Astrocyte (in vitro differentiated cells and primary cell): ENCODE results near the gene FOXA2. TPM values are rescaled to one million over a fixed set of nuclear protein-coding genes. Genes with fewer than 3 reads are reported as not detected.

ENCODE experiments used
- DNase-seq: peaks from one replicate; pipeline ENCODE4 v3.0.0-alpha.2; 2010; ENCODE audit warnings: low read depth
- FAIRE-seq: peaks from 2 replicates; lab custom pipeline; 2011; peaks lifted over from hg19 to GRCh38; lab: Jason Lieb, UNC
- H2AFZ ChIP-seq: 2 replicates; pipeline ENCODE4 v1.6.0; 2012; ENCODE audit warnings: low read depth, low read length, inconsistent platforms
- H3K27ac ChIP-seq: 2 replicates; pipeline ENCODE4 v1.5.1; 2011; ENCODE audit warnings: low read depth, low read length, inconsistent platforms
- H3K27me3 ChIP-seq: 2 replicates; pipeline ENCODE4 v1.6.0; 2011; ENCODE audit warnings: low read length, inconsistent platforms; ENCODE audit not compliant: insufficient read depth
- H3K36me3 ChIP-seq: 2 replicates; pipeline ENCODE4 v1.5.1; 2011; ENCODE audit warnings: low read length, inconsistent platforms; ENCODE audit not compliant: insufficient read depth
- H3K4me1 ChIP-seq: 2 replicates; pipeline ENCODE4 v1.5.1; 2011; ENCODE audit warnings: low read length, inconsistent platforms; ENCODE audit not compliant: insufficient read depth
- H3K4me2 ChIP-seq: 2 replicates; pipeline ENCODE4 v1.6.0; 2012; ENCODE audit warnings: low read length, inconsistent platforms
- H3K4me3 ChIP-seq: 2 replicates; pipeline ENCODE4 v1.5.1; 2011; ENCODE audit warnings: low read depth, mild to moderate bottlenecking, low read length, inconsistent platforms; ENCODE audit not compliant: insufficient read depth
- H3K79me2 ChIP-seq: 2 replicates; pipeline ENCODE4 v1.6.0; 2012; ENCODE audit warnings: mild to moderate bottlenecking, low read length, inconsistent platforms; ENCODE audit not compliant: insufficient read depth
- H3K9ac ChIP-seq: 2 replicates; pipeline ENCODE4 v1.6.0; 2012; ENCODE audit warnings: mild to moderate bottlenecking, low read length, inconsistent platforms
- H3K9me3 ChIP-seq: 2 replicates; pipeline ENCODE4 v1.5.1; 2012; ENCODE audit warnings: low read depth, mild to moderate bottlenecking, low read length, inconsistent platforms; ENCODE audit not compliant: insufficient read depth
- H4K20me1 ChIP-seq: 2 replicates; pipeline ENCODE4 v1.6.0; 2012; ENCODE audit warnings: low read length, inconsistent platforms; ENCODE audit not compliant: insufficient read depth
- H3K27ac Mint-ChIP-seq: one replicate; pipeline ENCODE4 v1.8.0; 2021; ENCODE audit warnings: mild to moderate bottlenecking, mixed read lengths; ENCODE audit not compliant: unreplicated experiment
- H3K27me3 Mint-ChIP-seq: one replicate; pipeline ENCODE4 v1.8.0; 2021; ENCODE audit warnings: low read depth, mixed read lengths; ENCODE audit not compliant: unreplicated experiment
- H3K36me3 Mint-ChIP-seq: one replicate; pipeline ENCODE4 v1.8.0; 2021; ENCODE audit warnings: low read depth, mixed read lengths; ENCODE audit not compliant: unreplicated experiment
- H3K4me1 Mint-ChIP-seq: one replicate; pipeline ENCODE4 v1.8.0; 2021; ENCODE audit warnings: low read depth, mixed read lengths; ENCODE audit not compliant: unreplicated experiment
- H3K4me3 Mint-ChIP-seq: one replicate; pipeline ENCODE4 v1.8.0; 2021; ENCODE audit warnings: mild to moderate bottlenecking, moderate library complexity, mixed read lengths; ENCODE audit not compliant: unreplicated experiment
- H3K9me3 Mint-ChIP-seq: one replicate; pipeline ENCODE4 v1.8.0; 2021; ENCODE audit warnings: mild to moderate bottlenecking, mixed read lengths; ENCODE audit not compliant: unreplicated experiment
- CTCF ChIP-seq: IDR thresholded peaks from 2 replicates; pipeline ENCODE4 v1.5.1; 2011; ENCODE audit warnings: low read depth, mild to moderate bottlenecking, inconsistent platforms, low read length, moderate library complexity; ENCODE audit not compliant: insufficient read depth
- EZH2 ChIP-seq: IDR thresholded peaks from 2 replicates; pipeline ENCODE4 v1.6.1; 2012; ENCODE audit warnings: mild to moderate bottlenecking, low read length, inconsistent platforms; ENCODE audit not compliant: insufficient read depth
- total RNA-seq: library from RNA; stranded (reverse); gene quantifications from 2 replicates; pipeline ENCODE4 v1.2.1, GENCODE V29; 2021

FOXA2 gene
- total RNA-seq, 1 donor from 2014 or later, result not detected

- H3K27ac ChIP-seq, result no peak overlapping the region
- DNase-seq, result no peak
- H4K20me1 ChIP-seq, result no peaks in the 10 kb centered on the region
- H3K4me1 ChIP-seq, result no peaks in the 10 kb centered on the region
- peaks cover 19% of the 10 kb centered on the region for H3K9me3 Mint-ChIP-seq
- no peaks in the 10 kb centered on the region for H3K9me3 ChIP-seq
- FAIRE-seq, result no peak
- H3K27ac Mint-ChIP-seq, result no peak overlapping the region
- no peak overlapping the region for H3K4me2 ChIP-seq
- TF ChIP-seq CTCF, result no peak
- no peak for TF ChIP-seq EZH2
- peaks cover 2% of the 10 kb centered on the region for H3K36me3 Mint-ChIP-seq
- H3K9ac ChIP-seq, result no peak overlapping the region
- H3K27me3 Mint-ChIP-seq, result peaks cover 94% of the 10 kb centered on the region
- no peaks in the 10 kb centered on the region for H3K79me2 ChIP-seq
- H3K4me1 Mint-ChIP-seq, result peaks cover 1% of the 10 kb centered on the region
- H3K4me3 ChIP-seq, result no peak overlapping the region
- H3K4me3 Mint-ChIP-seq, result no peak overlapping the region
- H3K27me3 ChIP-seq, result peaks cover 58% of the 10 kb centered on the region
- no peaks in the 10 kb centered on the region for H3K36me3 ChIP-seq
- H2AFZ ChIP-seq, result no peak overlapping the region
Measured at GRCh38 chr20:22575737-22576136, 8.6 kb downstream of the FOXA2 start.

GRCh38 chr20:22575087-22575721, 9.2 kb downstream of the FOXA2 start:
- Histone ChIP-seq H3K27ac (no peak overlapping the region), H3K27me3 (peaks cover 56% of the 10 kb centered on the region), H3K36me3 (no peaks in the 10 kb centered on the region), H3K9me3 (no peaks in the 10 kb centered on the region), H3K9ac (no peak overlapping the region), H4K20me1 (no peaks in the 10 kb centered on the region), H2AFZ (no peak overlapping the region), H3K4me2 (no peak overlapping the region), H3K4me1 (no peaks in the 10 kb centered on the region), H3K4me3 (no peak overlapping the region), H3K79me2 (no peaks in the 10 kb centered on the region)
- peaks cover 14% of the 10 kb centered on the region for H3K9me3 Mint-ChIP-seq
- FAIRE-seq (no peak), DNase-seq (no peak)
- H3K27ac Mint-ChIP-seq, result no peak overlapping the region
- no peak for TF ChIP-seq CTCF
- no peak for TF ChIP-seq EZH2
- H3K4me3 Mint-ChIP-seq, result no peak overlapping the region
- peaks cover 91% of the 10 kb centered on the region for H3K27me3 Mint-ChIP-seq
- peaks cover 2% of the 10 kb centered on the region for H3K36me3 Mint-ChIP-seq
- peaks cover 1% of the 10 kb centered on the region for H3K4me1 Mint-ChIP-seq

- H3K27me3 Mint-ChIP-seq, result peaks cover 89% of the 10 kb centered on the region
- H3K4me1 Mint-ChIP-seq, result peaks cover 1% of the 10 kb centered on the region
- Histone ChIP-seq H3K4me3 (no peak overlapping the region), H2AFZ (no peak overlapping the region), H3K9ac (no peak overlapping the region), H3K27me3 (peaks cover 55% of the 10 kb centered on the region), H4K20me1 (no peaks in the 10 kb centered on the region), H3K4me2 (no peak overlapping the region), H3K4me1 (no peaks in the 10 kb centered on the region), H3K27ac (no peak overlapping the region), H3K79me2 (no peaks in the 10 kb centered on the region), H3K36me3 (no peaks in the 10 kb centered on the region), H3K9me3 (no peaks in the 10 kb centered on the region)
- FAIRE-seq (no peak), DNase-seq (no peak)
- H3K27ac Mint-ChIP-seq, result no peak overlapping the region
- no peak overlapping the region for H3K4me3 Mint-ChIP-seq
- H3K36me3 Mint-ChIP-seq, result peaks cover 2% of the 10 kb centered on the region
- H3K9me3 Mint-ChIP-seq, result peaks cover 13% of the 10 kb centered on the region
- no peak for TF ChIP-seq CTCF
- no peak for TF ChIP-seq EZH2
Measured at GRCh38 chr20:22574545-22575086, 9.8 kb downstream of the FOXA2 start.
